HepG2 (cell line): ENCODE results near the gene LTA. TPM values are rescaled to one million over a fixed set of nuclear protein-coding genes. Genes with fewer than 3 reads are reported as not detected.

Source experiments
- ARID2 ChIP-seq: sonication (generic); formaldehyde crosslinking; IDR thresholded peaks from 2 replicates; pipeline ENCODE4 v1.8.1; 2022; ENCODE audit warnings: mild to moderate bottlenecking, missing genetic modification reagents, borderline replicate concordance
- DMAP1 ChIP-seq: IDR thresholded peaks from 2 replicates; pipeline ENCODE4 v1.6.1; 2016
- NR1H2 ChIP-seq: sonication (generic); formaldehyde crosslinking; IDR thresholded peaks from 2 replicates; pipeline ENCODE4 v1.8.1; 2022; ENCODE audit warnings: low read depth, missing genetic modification reagents, borderline replicate concordance
- SP1 ChIP-seq, 2 experiments: fragments of 450-650 bp in 1 of 2; sonication (generic) in 1 of 2; formaldehyde crosslinking in 1 of 2; IDR thresholded peaks; 2 replicates each; pipeline versions ENCODE4 v1.4.0 to v1.6.1; 2016 to 2020; ENCODE audit warnings: missing genetic modification reagents in 1 of 2
- SP5 ChIP-seq: IDR thresholded peaks from 2 replicates; pipeline ENCODE4 v1.6.1; 2016; ENCODE audit warnings: low read depth, borderline replicate concordance
- SUZ12 ChIP-seq: fragments of 150-350 bp; IDR thresholded peaks from 2 replicates; pipeline ENCODE4 v1.6.1; 2014; ENCODE audit warnings: low read depth, low read length
- TAF15 ChIP-seq: fragments of 200-400 bp; formaldehyde crosslinking; IDR thresholded peaks from one replicate; pipeline ENCODE4 v1.6.1; 2018; ENCODE audit warnings: mild to moderate bottlenecking, low read depth, low read length; ENCODE audit not compliant: poor library complexity, severe bottlenecking
- YEATS4 ChIP-seq: sonication (generic); formaldehyde crosslinking; IDR thresholded peaks from 2 replicates; pipeline ENCODE4 v1.4.0; 2020; ENCODE audit warnings: missing genetic modification reagents, borderline replicate concordance
- ZNF331 ChIP-seq: sonication (generic); formaldehyde crosslinking; IDR thresholded peaks from 2 replicates; pipeline ENCODE4 v1.4.0; 2020; ENCODE audit warnings: missing genetic modification reagents
- ZNF543 ChIP-seq: sonication (generic); formaldehyde crosslinking; IDR thresholded peaks from 2 replicates; pipeline ENCODE4 v1.4.0; 2020; ENCODE audit warnings: mild to moderate bottlenecking, missing genetic modification reagents
- ZNF674 ChIP-seq: sonication (generic); formaldehyde crosslinking; IDR thresholded peaks from 2 replicates; pipeline ENCODE4 v1.5.0; 2020; ENCODE audit warnings: low read depth, mild to moderate bottlenecking, missing genetic modification reagents
- ZNF737 ChIP-seq: sonication (generic); formaldehyde crosslinking; IDR thresholded peaks from 2 replicates; pipeline ENCODE4 v1.5.0; 2020; ENCODE audit warnings: missing genetic modification reagents, mild to moderate bottlenecking, borderline replicate concordance
- polyA plus RNA-seq, 8 experiments: library from polyadenylated mRNA; depleted of rRNA in 3 of 8; stranded (reverse) in 7 of 8; unstranded in 1 of 8; fragments of >200 nt; fragmentation: Illumina TruSeq in 4 of 8; extraction: Trizol in 4 of 8; gene quantifications; 2 replicates each; pipeline versions ENCODE4 v1.2.1 to v1.2.3, GENCODE V29; 2011 to 2016; ENCODE audit warnings: low read depth in 4 of 8, missing spikeins in 1 of 8, mixed read lengths in 1 of 8; ENCODE audit not compliant: insufficient read depth in 1 of 8
- total RNA-seq, 5 experiments: library from RNA; depleted of rRNA; stranded (reverse); fragments of >200 nt; fragmentation: Illumina TruSeq; extraction: Trizol; gene quantifications; 2 replicates each; pipeline ENCODE4 v1.2.3, GENCODE V29; 2016; ENCODE audit warnings: low read depth in 1 of 5
- TF ChIP-seq, protein P1 (sequence below): sonication (generic); formaldehyde crosslinking; IDR thresholded peaks from 2 replicates; pipeline ENCODE4 v1.5.0; 2020; ENCODE audit warnings: mild to moderate bottlenecking, missing genetic modification reagents, borderline replicate concordance
- TF ChIP-seq, protein P2 (sequence below): sonication (generic); formaldehyde crosslinking; IDR thresholded peaks from 2 replicates; pipeline ENCODE4 v1.5.0; 2020; ENCODE audit warnings: missing genetic modification reagents
- TF ChIP-seq, protein P3 (sequence below): sonication (generic); formaldehyde crosslinking; IDR thresholded peaks from 2 replicates; pipeline ENCODE4 v1.5.1; 2020; ENCODE audit warnings: mild to moderate bottlenecking, moderate library complexity, missing genetic modification reagents
- TF ChIP-seq, protein P4 (sequence below): sonication (generic); formaldehyde crosslinking; IDR thresholded peaks from 2 replicates; pipeline ENCODE4 v1.4.0; 2020; ENCODE audit warnings: mild to moderate bottlenecking, missing genetic modification reagents

The LTA gene
- total and polyA plus RNA-seq, 2 of the 13 experiments (the other 11 are each of a cell fraction or from before 2014, with no cell fraction given): 0.09 TPM; not detected in 1

DNA sequence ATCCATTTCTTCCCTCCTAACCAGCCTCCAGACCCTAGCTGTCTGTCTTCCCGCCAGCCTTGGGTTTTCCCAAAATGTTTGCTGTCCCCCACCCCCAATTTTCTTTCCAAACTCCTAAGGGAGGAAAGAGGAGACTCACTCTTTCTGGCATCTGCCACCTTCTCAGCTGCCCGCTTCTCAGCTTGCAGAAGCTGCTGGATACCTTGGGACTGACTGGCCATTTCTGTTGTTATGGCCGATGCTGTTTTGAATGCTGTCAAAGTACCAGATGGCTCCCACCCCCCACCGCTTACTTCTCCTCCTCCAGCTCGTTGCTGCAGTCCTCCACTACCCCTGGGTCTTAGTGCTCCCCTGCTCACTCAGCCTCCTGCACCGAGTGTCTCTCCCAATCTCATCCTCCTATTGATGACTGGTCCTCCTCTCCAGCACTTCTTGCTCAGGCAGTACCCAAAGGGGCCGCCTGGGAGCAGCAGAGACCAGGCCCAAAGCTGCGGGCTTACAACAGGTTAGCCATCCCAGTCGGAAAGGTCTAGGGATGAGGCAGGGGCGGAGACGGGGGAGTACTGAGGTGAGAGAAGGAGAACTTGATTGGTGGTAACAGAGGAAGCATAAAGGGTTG lies 25.6 kb upstream of the LTA start, which contains the start of gene ATP6V1G2 (continued):
- TF ChIP-seq, protein P1, sequence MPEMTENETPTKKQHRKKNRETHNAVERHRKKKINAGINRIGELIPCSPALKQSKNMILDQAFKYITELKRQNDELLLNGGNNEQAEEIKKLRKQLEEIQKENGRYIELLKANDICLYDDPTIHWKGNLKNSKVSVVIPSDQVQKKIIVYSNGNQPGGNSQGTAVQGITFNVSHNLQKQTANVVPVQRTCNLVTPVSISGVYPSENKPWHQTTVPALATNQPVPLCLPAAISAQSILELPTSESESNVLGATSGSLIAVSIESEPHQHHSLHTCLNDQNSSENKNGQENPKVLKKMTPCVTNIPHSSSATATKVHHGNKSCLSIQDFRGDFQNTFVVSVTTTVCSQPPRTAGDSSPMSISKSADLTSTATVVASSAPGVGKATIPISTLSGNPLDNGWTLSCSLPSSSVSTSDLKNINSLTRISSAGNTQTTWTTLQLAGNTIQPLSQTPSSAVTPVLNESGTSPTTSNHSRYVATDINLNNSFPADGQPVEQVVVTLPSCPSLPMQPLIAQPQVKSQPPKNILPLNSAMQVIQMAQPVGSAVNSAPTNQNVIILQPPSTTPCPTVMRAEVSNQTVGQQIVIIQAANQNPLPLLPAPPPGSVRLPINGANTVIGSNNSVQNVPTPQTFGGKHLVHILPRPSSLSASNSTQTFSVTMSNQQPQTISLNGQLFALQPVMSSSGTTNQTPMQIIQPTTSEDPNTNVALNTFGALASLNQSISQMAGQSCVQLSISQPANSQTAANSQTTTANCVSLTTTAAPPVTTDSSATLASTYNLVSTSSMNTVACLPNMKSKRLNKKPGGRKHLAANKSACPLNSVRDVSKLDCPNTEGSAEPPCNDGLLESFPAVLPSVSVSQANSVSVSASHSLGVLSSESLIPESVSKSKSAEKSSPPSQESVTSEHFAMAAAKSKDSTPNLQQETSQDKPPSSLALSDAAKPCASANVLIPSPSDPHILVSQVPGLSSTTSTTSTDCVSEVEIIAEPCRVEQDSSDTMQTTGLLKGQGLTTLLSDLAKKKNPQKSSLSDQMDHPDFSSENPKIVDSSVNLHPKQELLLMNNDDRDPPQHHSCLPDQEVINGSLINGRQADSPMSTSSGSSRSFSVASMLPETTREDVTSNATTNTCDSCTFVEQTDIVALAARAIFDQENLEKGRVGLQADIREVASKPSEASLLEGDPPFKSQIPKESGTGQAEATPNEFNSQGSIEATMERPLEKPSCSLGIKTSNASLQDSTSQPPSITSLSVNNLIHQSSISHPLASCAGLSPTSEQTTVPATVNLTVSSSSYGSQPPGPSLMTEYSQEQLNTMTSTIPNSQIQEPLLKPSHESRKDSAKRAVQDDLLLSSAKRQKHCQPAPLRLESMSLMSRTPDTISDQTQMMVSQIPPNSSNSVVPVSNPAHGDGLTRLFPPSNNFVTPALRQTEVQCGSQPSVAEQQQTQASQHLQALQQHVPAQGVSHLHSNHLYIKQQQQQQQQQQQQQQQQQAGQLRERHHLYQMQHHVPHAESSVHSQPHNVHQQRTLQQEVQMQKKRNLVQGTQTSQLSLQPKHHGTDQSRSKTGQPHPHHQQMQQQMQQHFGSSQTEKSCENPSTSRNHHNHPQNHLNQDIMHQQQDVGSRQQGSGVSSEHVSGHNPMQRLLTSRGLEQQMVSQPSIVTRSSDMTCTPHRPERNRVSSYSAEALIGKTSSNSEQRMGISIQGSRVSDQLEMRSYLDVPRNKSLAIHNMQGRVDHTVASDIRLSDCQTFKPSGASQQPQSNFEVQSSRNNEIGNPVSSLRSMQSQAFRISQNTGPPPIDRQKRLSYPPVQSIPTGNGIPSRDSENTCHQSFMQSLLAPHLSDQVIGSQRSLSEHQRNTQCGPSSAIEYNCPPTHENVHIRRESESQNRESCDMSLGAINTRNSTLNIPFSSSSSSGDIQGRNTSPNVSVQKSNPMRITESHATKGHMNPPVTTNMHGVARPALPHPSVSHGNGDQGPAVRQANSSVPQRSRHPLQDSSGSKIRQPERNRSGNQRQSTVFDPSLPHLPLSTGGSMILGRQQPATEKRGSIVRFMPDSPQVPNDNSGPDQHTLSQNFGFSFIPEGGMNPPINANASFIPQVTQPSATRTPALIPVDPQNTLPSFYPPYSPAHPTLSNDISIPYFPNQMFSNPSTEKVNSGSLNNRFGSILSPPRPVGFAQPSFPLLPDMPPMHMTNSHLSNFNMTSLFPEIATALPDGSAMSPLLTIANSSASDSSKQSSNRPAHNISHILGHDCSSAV (CRISPR knock-in tag): no peak
- no peak for TF ChIP-seq TAF15
- TF ChIP-seq SP1 (IDR thresholded peaks at IDR 0.05): no peak
- no peak for TF ChIP-seq SP1 (CRISPR knock-in tag; IDR thresholded peaks at IDR 0.05)
- TF ChIP-seq DMAP1: no peak
- TF ChIP-seq, protein P2, sequence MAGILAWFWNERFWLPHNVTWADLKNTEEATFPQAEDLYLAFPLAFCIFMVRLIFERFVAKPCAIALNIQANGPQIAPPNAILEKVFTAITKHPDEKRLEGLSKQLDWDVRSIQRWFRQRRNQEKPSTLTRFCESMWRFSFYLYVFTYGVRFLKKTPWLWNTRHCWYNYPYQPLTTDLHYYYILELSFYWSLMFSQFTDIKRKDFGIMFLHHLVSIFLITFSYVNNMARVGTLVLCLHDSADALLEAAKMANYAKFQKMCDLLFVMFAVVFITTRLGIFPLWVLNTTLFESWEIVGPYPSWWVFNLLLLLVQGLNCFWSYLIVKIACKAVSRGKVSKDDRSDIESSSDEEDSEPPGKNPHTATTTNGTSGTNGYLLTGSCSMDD (CRISPR knock-in tag): no peak
- TF ChIP-seq ZNF737 (CRISPR knock-in tag): no peak
- no peak for TF ChIP-seq NR1H2
- no peak for TF ChIP-seq YEATS4 (CRISPR knock-in tag)
- TF ChIP-seq ZNF543 (CRISPR knock-in tag): no peak; the same call in 1 of the 2 replicates
- TF ChIP-seq SP5 (CRISPR knock-in tag): no peak
- no peak for TF ChIP-seq ARID2 (CRISPR knock-in tag)
- TF ChIP-seq SUZ12: no peak
- TF ChIP-seq ZNF331 (CRISPR knock-in tag): peak; percentile 35; the same call in 1 of the 2 replicates
- TF ChIP-seq, protein P3, sequence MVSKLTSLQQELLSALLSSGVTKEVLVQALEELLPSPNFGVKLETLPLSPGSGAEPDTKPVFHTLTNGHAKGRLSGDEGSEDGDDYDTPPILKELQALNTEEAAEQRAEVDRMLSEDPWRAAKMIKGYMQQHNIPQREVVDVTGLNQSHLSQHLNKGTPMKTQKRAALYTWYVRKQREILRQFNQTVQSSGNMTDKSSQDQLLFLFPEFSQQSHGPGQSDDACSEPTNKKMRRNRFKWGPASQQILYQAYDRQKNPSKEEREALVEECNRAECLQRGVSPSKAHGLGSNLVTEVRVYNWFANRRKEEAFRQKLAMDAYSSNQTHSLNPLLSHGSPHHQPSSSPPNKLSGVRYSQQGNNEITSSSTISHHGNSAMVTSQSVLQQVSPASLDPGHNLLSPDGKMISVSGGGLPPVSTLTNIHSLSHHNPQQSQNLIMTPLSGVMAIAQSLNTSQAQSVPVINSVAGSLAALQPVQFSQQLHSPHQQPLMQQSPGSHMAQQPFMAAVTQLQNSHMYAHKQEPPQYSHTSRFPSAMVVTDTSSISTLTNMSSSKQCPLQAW (CRISPR knock-in tag): peak; percentile 91
- TF ChIP-seq, protein P4, sequence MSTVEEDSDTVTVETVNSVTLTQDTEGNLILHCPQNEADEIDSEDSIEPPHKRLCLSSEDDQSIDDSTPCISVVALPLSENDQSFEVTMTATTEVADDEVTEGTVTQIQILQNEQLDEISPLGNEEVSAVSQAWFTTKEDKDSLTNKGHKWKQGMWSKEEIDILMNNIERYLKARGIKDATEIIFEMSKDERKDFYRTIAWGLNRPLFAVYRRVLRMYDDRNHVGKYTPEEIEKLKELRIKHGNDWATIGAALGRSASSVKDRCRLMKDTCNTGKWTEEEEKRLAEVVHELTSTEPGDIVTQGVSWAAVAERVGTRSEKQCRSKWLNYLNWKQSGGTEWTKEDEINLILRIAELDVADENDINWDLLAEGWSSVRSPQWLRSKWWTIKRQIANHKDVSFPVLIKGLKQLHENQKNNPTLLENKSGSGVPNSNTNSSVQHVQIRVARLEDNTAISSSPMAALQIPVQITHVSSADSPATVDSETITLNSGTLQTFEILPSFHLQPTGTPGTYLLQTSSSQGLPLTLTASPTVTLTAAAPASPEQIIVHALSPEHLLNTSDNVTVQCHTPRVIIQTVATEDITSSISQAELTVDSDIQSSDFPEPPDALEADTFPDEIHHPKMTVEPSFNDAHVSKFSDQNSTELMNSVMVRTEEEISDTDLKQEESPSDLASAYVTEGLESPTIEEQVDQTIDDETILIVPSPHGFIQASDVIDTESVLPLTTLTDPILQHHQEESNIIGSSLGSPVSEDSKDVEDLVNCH: no peak
- TF ChIP-seq ZNF674 (CRISPR knock-in tag): no peak
